ENCODE results near the gene LSM14B.

DNA sequence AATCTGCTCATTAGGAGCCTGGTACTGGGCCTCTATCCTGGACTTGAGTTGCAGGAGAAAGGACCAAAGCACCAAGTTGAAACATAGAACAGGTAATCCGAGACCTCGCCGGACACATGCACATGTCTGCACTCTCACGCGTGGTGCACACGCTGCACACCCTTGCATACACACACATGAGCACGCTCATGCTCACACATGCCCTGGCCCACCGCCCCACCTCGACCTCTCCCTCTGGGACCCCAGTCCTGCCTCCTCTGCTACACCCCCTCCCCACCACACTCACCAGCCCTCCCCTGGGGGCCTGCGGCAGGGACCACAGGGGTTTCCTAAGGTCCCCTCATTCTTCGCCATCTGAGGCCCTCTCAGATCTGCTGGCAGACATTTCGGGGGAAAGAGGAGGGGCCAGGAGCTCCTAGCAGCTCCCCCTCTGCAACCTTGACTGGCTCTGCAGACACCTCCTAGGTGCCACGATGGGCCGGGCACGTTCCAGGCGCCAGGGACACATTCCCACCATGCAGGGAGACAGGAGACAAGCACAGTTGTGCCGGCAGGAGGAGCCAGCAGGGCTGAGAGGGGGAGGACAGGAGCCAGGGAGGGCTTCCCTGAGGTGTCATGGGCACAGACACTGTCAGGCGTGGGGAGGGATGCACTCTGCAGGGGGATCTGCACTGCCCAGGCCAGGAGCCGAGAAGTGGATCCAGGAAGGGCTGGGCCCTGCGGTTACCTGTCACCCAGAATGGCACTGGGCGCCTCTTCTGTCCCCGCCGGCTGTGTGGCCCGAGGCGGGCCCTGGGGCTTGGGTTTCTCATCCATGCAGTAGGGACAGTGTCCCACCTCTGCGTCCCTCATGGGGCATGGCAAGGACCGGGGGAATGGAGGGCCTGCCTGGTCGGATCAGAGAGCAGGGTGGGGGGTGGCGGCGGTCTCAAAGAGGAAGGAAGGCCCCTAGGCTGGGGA, 25.6 kb upstream of the LSM14B start:
- no peak for TF ChIP-seq EZH2 (IDR thresholded peaks at IDR 0.05; ENCODE audit: low read length, unreplicated experiment)
- no peak for TF ChIP-seq CTCF (conservative IDR thresholded peaks at IDR 0.05; ENCODE audit: low read depth, low read length)
- TF ChIP-seq EZH2phosphoT487 (IDR thresholded peaks at IDR 0.05; ENCODE audit: borderline replicate concordance, low read length): no peak
